Measurements from ENCODE around the gene STYXL2.

GRCh38 chr1:167059809-167060107 lies 34.1 kb upstream of the STYXL2 start:
- TF ChIP-seq EZH2 (IDR thresholded peaks at IDR 0.05): no peak
- TF ChIP-seq POLR2AphosphoS5 (IDR thresholded peaks at IDR 0.05; ENCODE audit: borderline replicate concordance, low read depth, low read length): no peak
